Calu3 (cell line): Measurements from ENCODE around the gene ERICH2. TPM values are rescaled to one million over a fixed set of nuclear protein-coding genes. Genes with fewer than 3 reads are reported as not detected.
"Not testable (repeated sequence)": the region's sequence is repeated elsewhere in the genome, so short reads cannot be mapped to it uniquely, and the experiment has no call there.

Source experiments
- BruUV-seq: library from RNA; stranded (reverse); fragments of 400-500 nt; replicated peaks from 2 replicates; lab custom pipeline; 2021; lab: Mats Ljungman, UMichigan
- CTCF ChIA-PET: fragments of 300-600 bp; sonication (Branson Sonifier 250); formaldehyde crosslinking; loops from one replicate; lab custom pipeline; 2022; ENCODE audit warnings: antibody characterized with exemption; lab: Charles Lee
- DNase-seq: peaks from one replicate; pipeline ENCODE4 v3.0.0; 2022
- H3K27ac Mint-ChIP-seq: one replicate; pipeline ENCODE4 v1.8.0; 2022; ENCODE audit warnings: mixed read lengths; ENCODE audit not compliant: unreplicated experiment
- H3K27me3 Mint-ChIP-seq: one replicate; pipeline ENCODE4 v1.8.0; 2022; ENCODE audit warnings: mixed read lengths; ENCODE audit not compliant: unreplicated experiment
- H3K36me3 Mint-ChIP-seq: one replicate; pipeline ENCODE4 v1.8.0; 2022; ENCODE audit warnings: mild to moderate bottlenecking, moderate library complexity, mixed read lengths; ENCODE audit not compliant: insufficient read depth, unreplicated experiment
- H3K4me1 Mint-ChIP-seq: one replicate; pipeline ENCODE4 v1.8.0; 2022; ENCODE audit warnings: mild to moderate bottlenecking, low read depth, mixed read lengths; ENCODE audit not compliant: unreplicated experiment
- H3K4me3 Mint-ChIP-seq: one replicate; pipeline ENCODE4 v1.8.0; 2022; ENCODE audit warnings: mild to moderate bottlenecking, low read depth, moderate library complexity, mixed read lengths; ENCODE audit not compliant: unreplicated experiment
- H3K9me3 Mint-ChIP-seq: one replicate; pipeline ENCODE4 v1.8.0; 2022; ENCODE audit warnings: low read depth, mixed read lengths; ENCODE audit not compliant: unreplicated experiment
- intact Hi-C: fragments of 100-400 bp; cut with micrococcal nuclease; formaldehyde crosslinking; loops from one replicate; pipeline ENCODE4 v1.10.0; 2022; ENCODE audit not compliant: unreplicated experiment
- total RNA-seq: library from RNA; stranded (reverse); gene quantifications from 2 replicates; pipeline ENCODE4 v1.2.3, GENCODE V29; 2022
- TF ChIP-seq, protein P1 (sequence below): fragments of 200-600 bp; IDR thresholded peaks from one replicate; pipeline ENCODE4 v1.8.0; 2022; ENCODE audit warnings: antibody characterized with exemption; ENCODE audit not compliant: unreplicated experiment

ERICH2 gene
- total RNA-seq, 1 experiment from 2014 or later: 2.4 TPM

GRCh38 chr2:170733798-170734600 is 36.2 kb upstream of the ERICH2 start:
- no TSS peak for BruUV-seq
- Mint-ChIP-seq H3K4me1 (peaks cover 13% of the 10 kb centered on the region), H3K9me3 (peaks cover 3% of the 10 kb centered on the region), H3K27ac (no peak overlapping the region), H3K36me3 (no peaks in the 10 kb centered on the region), H3K4me3 (no peak overlapping the region), H3K27me3 (no peaks in the 10 kb centered on the region)
- intact Hi-C loops: no loop called here
- TF ChIP-seq, protein P1, sequence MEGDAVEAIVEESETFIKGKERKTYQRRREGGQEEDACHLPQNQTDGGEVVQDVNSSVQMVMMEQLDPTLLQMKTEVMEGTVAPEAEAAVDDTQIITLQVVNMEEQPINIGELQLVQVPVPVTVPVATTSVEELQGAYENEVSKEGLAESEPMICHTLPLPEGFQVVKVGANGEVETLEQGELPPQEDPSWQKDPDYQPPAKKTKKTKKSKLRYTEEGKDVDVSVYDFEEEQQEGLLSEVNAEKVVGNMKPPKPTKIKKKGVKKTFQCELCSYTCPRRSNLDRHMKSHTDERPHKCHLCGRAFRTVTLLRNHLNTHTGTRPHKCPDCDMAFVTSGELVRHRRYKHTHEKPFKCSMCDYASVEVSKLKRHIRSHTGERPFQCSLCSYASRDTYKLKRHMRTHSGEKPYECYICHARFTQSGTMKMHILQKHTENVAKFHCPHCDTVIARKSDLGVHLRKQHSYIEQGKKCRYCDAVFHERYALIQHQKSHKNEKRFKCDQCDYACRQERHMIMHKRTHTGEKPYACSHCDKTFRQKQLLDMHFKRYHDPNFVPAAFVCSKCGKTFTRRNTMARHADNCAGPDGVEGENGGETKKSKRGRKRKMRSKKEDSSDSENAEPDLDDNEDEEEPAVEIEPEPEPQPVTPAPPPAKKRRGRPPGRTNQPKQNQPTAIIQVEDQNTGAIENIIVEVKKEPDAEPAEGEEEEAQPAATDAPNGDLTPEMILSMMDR: no peak
- CTCF ChIA-PET: no interaction called here
- no peak for DNase-seq

DNA sequence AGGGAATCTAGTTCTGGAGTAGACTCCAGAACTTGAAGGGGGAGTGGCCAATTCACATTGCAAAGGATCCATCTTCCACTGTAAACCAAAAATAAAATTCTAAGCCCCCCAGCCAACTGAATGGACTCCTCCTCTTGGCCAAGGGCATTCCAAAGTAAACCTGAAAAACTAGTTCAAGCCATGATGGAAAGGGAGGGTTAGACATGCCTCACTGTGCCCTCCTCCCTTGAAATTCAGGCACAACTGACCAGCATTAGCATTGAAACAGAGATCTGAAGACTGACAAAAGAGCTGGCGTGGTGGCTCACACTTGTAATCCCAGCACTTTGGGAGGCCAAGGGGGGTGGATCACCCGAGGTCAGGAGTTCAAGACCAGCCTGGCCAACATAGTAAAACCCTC is 35.6 kb upstream of the ERICH2 start:
- CTCF ChIA-PET, intact Hi-C loops, DNase-seq, H3K4me3 Mint-ChIP-seq, H3K27ac Mint-ChIP-seq, H3K36me3 Mint-ChIP-seq, H3K9me3 Mint-ChIP-seq, H3K27me3 Mint-ChIP-seq, BruUV-seq: not testable (repeated sequence)
- peaks cover 19% of the 10 kb centered on the region for H3K4me1 Mint-ChIP-seq

GRCh38 chr2:170736628-170737027 is 33.5 kb upstream of the ERICH2 start:
- no peaks in the 10 kb centered on the region for H3K27me3 Mint-ChIP-seq
- H3K9me3 Mint-ChIP-seq: peaks cover 3% of the 10 kb centered on the region
- H3K4me3 Mint-ChIP-seq: no peak overlapping the region
- H3K36me3 Mint-ChIP-seq: no peaks in the 10 kb centered on the region
- DNase-seq: no peak
- TF ChIP-seq, protein P1: no peak
- CTCF ChIA-PET: no interaction called here
- intact Hi-C loops: no loop called here
- peaks cover 23% of the 10 kb centered on the region for H3K4me1 Mint-ChIP-seq
- no TSS peak for BruUV-seq
- no peak overlapping the region for H3K27ac Mint-ChIP-seq

DNA sequence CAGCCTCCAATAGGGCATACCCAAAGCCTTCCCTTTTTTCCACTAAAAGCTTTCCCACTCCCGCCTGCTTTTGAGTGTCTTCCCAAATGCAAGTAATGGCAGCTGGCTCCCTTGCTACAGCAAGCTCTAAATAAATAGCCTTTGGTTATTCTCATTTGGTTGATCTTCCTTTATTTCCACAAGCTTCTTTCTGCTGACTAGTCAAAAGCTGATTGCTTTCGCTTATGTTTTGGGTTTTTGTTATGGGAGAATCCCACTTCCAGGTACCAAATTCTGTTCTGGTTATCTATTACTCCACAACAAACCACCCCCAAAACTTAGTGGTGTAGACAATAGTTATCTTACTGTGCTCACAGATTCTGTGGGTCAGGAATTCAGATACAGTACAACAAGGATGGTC is 32.8 kb upstream of the ERICH2 start:
- peaks cover 23% of the 10 kb centered on the region for H3K4me1 Mint-ChIP-seq
- no peak for DNase-seq
- H3K9me3 Mint-ChIP-seq: peaks cover 3% of the 10 kb centered on the region
- no peaks in the 10 kb centered on the region for H3K36me3 Mint-ChIP-seq
- BruUV-seq: no TSS peak
- no peaks in the 10 kb centered on the region for H3K27me3 Mint-ChIP-seq
- TF ChIP-seq, protein P1: no peak
- CTCF ChIA-PET: interaction anchor here (0.6 kb wide), 1 partner anchor 34 kb away, joined by 4 read pairs; no protein-coding TSS in a partner anchor
- H3K27ac Mint-ChIP-seq: no peak overlapping the region
- H3K4me3 Mint-ChIP-seq: no peak overlapping the region
- intact Hi-C loops: no loop called here

GRCh38 chr2:170737821-170738220 is 32.4 kb upstream of the ERICH2 start:
- no TSS peak for BruUV-seq
- no peak overlapping the region for H3K27ac Mint-ChIP-seq
- H3K9me3 Mint-ChIP-seq: peaks cover 3% of the 10 kb centered on the region
- intact Hi-C loops: no loop called here
- DNase-seq: no peak
- no peaks in the 10 kb centered on the region for H3K36me3 Mint-ChIP-seq
- CTCF ChIA-PET: no interaction called here
- H3K4me1 Mint-ChIP-seq: peaks cover 23% of the 10 kb centered on the region
- no peaks in the 10 kb centered on the region for H3K27me3 Mint-ChIP-seq
- H3K4me3 Mint-ChIP-seq: no peak overlapping the region
- TF ChIP-seq, protein P1: no peak
